H9 (cell line): ENCODE data around the gene CDH23. TPM values are rescaled to one million over a fixed set of nuclear protein-coding genes. Genes with fewer than 3 reads are reported as not detected.

Experiments used
- DNase-seq: peaks from one replicate; pipeline ENCODE4 v3.0.0-alpha.2; 2017
- H2AFZ ChIP-seq: one replicate; pipeline ENCODE4 v1.6.1; 2013; ENCODE audit warnings: mild to moderate bottlenecking, low read length, control low read depth, moderate library complexity
- H2AK5ac ChIP-seq: 2 replicates; pipeline ENCODE4 v1.6.1; 2013; ENCODE audit warnings: low read length, control low read depth, mixed read lengths; ENCODE audit not compliant: insufficient read length
- H2BK120ac ChIP-seq: one replicate; pipeline ENCODE4 v1.6.1; 2013; ENCODE audit warnings: low read depth, mild to moderate bottlenecking, low read length, control low read depth, inconsistent platforms; ENCODE audit not compliant: poor library complexity, severe bottlenecking
- H2BK12ac ChIP-seq: 2 replicates; pipeline ENCODE4 v1.6.1; 2013; ENCODE audit warnings: low read length, control low read depth, mixed read lengths, low read depth; ENCODE audit not compliant: insufficient read length
- H2BK15ac ChIP-seq: 2 replicates; pipeline ENCODE4 v1.6.1; 2013; ENCODE audit warnings: low read depth, low read length, control low read depth
- H2BK20ac ChIP-seq: one replicate; pipeline ENCODE4 v1.6.1; 2013; ENCODE audit warnings: low read depth, mild to moderate bottlenecking, low read length, control low read depth, inconsistent platforms; ENCODE audit not compliant: poor library complexity, severe bottlenecking
- H2BK5ac ChIP-seq: 2 replicates; pipeline ENCODE4 v1.6.1; 2013; ENCODE audit warnings: low read length, control low read depth, mixed read lengths; ENCODE audit not compliant: insufficient read length
- H3K14ac ChIP-seq: 2 replicates; pipeline ENCODE4 v1.6.1; 2013; ENCODE audit warnings: low read length, control low read depth; ENCODE audit not compliant: insufficient read depth
- H3K18ac ChIP-seq: 2 replicates; pipeline ENCODE4 v1.6.1; 2013; ENCODE audit warnings: low read depth, mild to moderate bottlenecking, mixed read lengths, low read length, control low read depth; ENCODE audit not compliant: insufficient read length
- H3K23ac ChIP-seq: 2 replicates; pipeline ENCODE4 v1.6.1; 2013; ENCODE audit warnings: low read length, control low read depth, mixed read lengths, low read depth; ENCODE audit not compliant: insufficient read length
- H3K23me2 ChIP-seq: 2 replicates; pipeline ENCODE4 v1.6.1; 2013; ENCODE audit warnings: low read depth, mild to moderate bottlenecking, mixed read lengths, low read length, control low read depth; ENCODE audit not compliant: insufficient read length, poor library complexity, severe bottlenecking
- H3K27ac ChIP-seq: 2 replicates; pipeline ENCODE4 v1.5.1; 2013; ENCODE audit warnings: low read length, control low read depth, mixed read lengths, low read depth; ENCODE audit not compliant: insufficient read length
- H3K27me3 ChIP-seq: 2 replicates; pipeline ENCODE4 v1.6.1; 2013; ENCODE audit warnings: low read length, control low read depth, inconsistent platforms; ENCODE audit not compliant: insufficient read depth
- H3K4ac ChIP-seq: 2 replicates; pipeline ENCODE4 v1.6.1; 2013; ENCODE audit warnings: low read depth, mild to moderate bottlenecking, control low read depth, inconsistent platforms, low read length, moderate library complexity
- H3K4me1 ChIP-seq: 2 replicates; pipeline ENCODE4 v1.6.1; 2013; ENCODE audit warnings: low read length, control low read depth, inconsistent platforms; ENCODE audit not compliant: insufficient read depth
- H3K4me2 ChIP-seq: 2 replicates; pipeline ENCODE4 v1.6.1; 2013; ENCODE audit warnings: low read length, control low read depth, mixed read lengths; ENCODE audit not compliant: insufficient read length, insufficient read depth
- H3K56ac ChIP-seq: 2 replicates; pipeline ENCODE4 v1.6.1; 2013; ENCODE audit warnings: low read depth, mild to moderate bottlenecking, mixed read lengths, low read length, control low read depth; ENCODE audit not compliant: insufficient read length
- H3K79me1 ChIP-seq: 2 replicates; pipeline ENCODE4 v1.6.1; 2013; ENCODE audit warnings: low read depth, mild to moderate bottlenecking, moderate library complexity, low read length, control low read depth, inconsistent platforms; ENCODE audit not compliant: insufficient read depth, poor library complexity, severe bottlenecking
- H3K79me2 ChIP-seq: 2 replicates; pipeline ENCODE4 v1.6.1; 2013; ENCODE audit warnings: low read length, control low read depth, inconsistent platforms; ENCODE audit not compliant: insufficient read depth
- H3K9ac ChIP-seq: 2 replicates; pipeline ENCODE4 v1.6.1; 2013; ENCODE audit warnings: low read length, control low read depth, mixed read lengths; ENCODE audit not compliant: insufficient read length; ENCODE audit errors: extremely low read depth
- H3K9me3 ChIP-seq: one replicate; pipeline ENCODE4 v1.6.1; 2013; ENCODE audit warnings: low read depth, low read length, inconsistent platforms; ENCODE audit not compliant: control insufficient read depth
- H3T11ph ChIP-seq: one replicate; pipeline ENCODE4 v1.6.1; 2013; ENCODE audit warnings: mild to moderate bottlenecking, low read length, control low read depth, inconsistent platforms
- H4K20me1 ChIP-seq: one replicate; pipeline ENCODE4 v1.6.1; 2013; ENCODE audit not compliant: control insufficient read depth, insufficient read length, insufficient read depth
- H4K5ac ChIP-seq: 2 replicates; pipeline ENCODE4 v1.6.1; 2013; ENCODE audit warnings: low read depth, mild to moderate bottlenecking, mixed read lengths, low read length, control low read depth; ENCODE audit not compliant: insufficient read length
- H4K8ac ChIP-seq: replicated peaks from 2 replicates; pipeline ENCODE4 v1.6.1; 2013; ENCODE audit warnings: low read length, control low read depth, mixed read lengths, low read depth; ENCODE audit not compliant: insufficient read length
- H4K91ac ChIP-seq: 2 replicates; pipeline ENCODE4 v1.6.1; 2013; ENCODE audit warnings: low read depth, mild to moderate bottlenecking, moderate library complexity, mixed read lengths, low read length, control low read depth; ENCODE audit not compliant: insufficient read length
- H3K27ac Mint-ChIP-seq, 3 experiments: 2 replicates in 2 of 3; 3 replicates in 1 of 3; pipeline ENCODE4 v1.8.0; 2020 to 2021; ENCODE audit warnings: mixed read lengths in 3 of 3, mild to moderate bottlenecking in 1 of 3, moderate library complexity in 1 of 3
- H3K27me3 Mint-ChIP-seq: 2 replicates; pipeline ENCODE4 v1.8.0; 2021; ENCODE audit warnings: low read depth, mild to moderate bottlenecking, moderate library complexity, mixed read lengths
- H3K36me3 Mint-ChIP-seq, 3 experiments: 2 replicates in 2 of 3; 3 replicates in 1 of 3; pipeline ENCODE4 v1.8.0; 2020 to 2021; ENCODE audit warnings: low read depth in 3 of 3, mixed read lengths in 3 of 3; ENCODE audit not compliant: insufficient read depth in 1 of 3
- H3K4me1 Mint-ChIP-seq, 2 experiments: 2 replicates each; pipeline ENCODE4 v1.8.0; 2020; ENCODE audit warnings: mixed read lengths in 2 of 2
- H3K4me3 Mint-ChIP-seq, 2 experiments: 2 replicates in 1 of 2; 3 replicates in 1 of 2; pipeline ENCODE4 v1.8.0; 2020 to 2021; ENCODE audit warnings: mild to moderate bottlenecking in 2 of 2, mixed read lengths in 2 of 2, moderate library complexity in 1 of 2
- H3K9me3 Mint-ChIP-seq, 2 experiments: 2 replicates in 1 of 2; 3 replicates in 1 of 2; pipeline ENCODE4 v1.8.0; 2020; ENCODE audit warnings: mild to moderate bottlenecking in 2 of 2, mixed read lengths in 2 of 2, moderate library complexity in 1 of 2
- CTCF ChIP-seq: fragments of 200-600 bp; sonication (generic); conservative IDR thresholded peaks from 3 replicates; pipeline ENCODE4 v1.8.0; 2021; ENCODE audit warnings: antibody characterized with exemption, mild to moderate bottlenecking
- WGBS: extraction: QIAGEN DNeasy Blood & Tissue Kit; methylation state at CpG from one replicate; pipeline ENCODE4 v1.1.7; 2013; ENCODE audit warnings: missing lambda C conversion rate, low lambda C conversion rate, mixed read lengths; ENCODE audit not compliant: insufficient read length; ENCODE audit errors: extremely low coverage; 5-methylcytosine and 5-hydroxymethylcytosine counted together
- microRNA-seq: library from miRNA; unstranded; fragments of <30 nt; microRNA quantifications from one replicate; pipeline ENCODE4, GENCODE V29; 2020; ENCODE audit warnings: borderline microRNAs expressed
- total RNA-seq: library from RNA; stranded (reverse); gene quantifications from 2 replicates; pipeline ENCODE4 v1.2.1, GENCODE V29; 2021

The CDH23 gene
- total RNA-seq, 1 experiment from 2014 or later = 2.1 TPM

GRCh38 chr10:71864911-71865361, 468.2 kb downstream of the CDH23 start:
- Mint-ChIP-seq H3K27me3 (no peaks in the 10 kb centered on the region; the same call in none of the 2 replicates), H3K9me3 (peaks cover 7% of the 10 kb centered on the region in 2 experiments), H3K36me3 (peaks cover 0 to 7% (median 2%) of the 10 kb centered on the region in 3 experiments; a peak in 4 of 7 replicates), H3K4me1 (peaks cover 13 to 19% of the 10 kb centered on the region in 2 experiments), H3K4me3 (no peak overlapping the region), H3K27ac (peak overlapping the region in 1 of 3 experiments; percentile 75; a peak in 2 of 7 replicates)
- Histone ChIP-seq H2AK5ac (no peak overlapping the region), H3K4me1 (no peaks in the 10 kb centered on the region), H2BK12ac (no peak overlapping the region), H3K27me3 (no peaks in the 10 kb centered on the region), H2AFZ (no peak overlapping the region), H3K9ac (no peak overlapping the region), H3K23ac (no peak overlapping the region), H3K23me2 (no peaks in the 10 kb centered on the region), H3K14ac (no peak overlapping the region; the same call in 1 of the 2 replicates), H3K56ac (no peak overlapping the region), H4K91ac (no peak overlapping the region), H3K9me3 (no peaks in the 10 kb centered on the region), H2BK5ac (no peak overlapping the region), H2BK15ac (no peak overlapping the region), H3K4me2 (no peak overlapping the region), H3K27ac (no peak overlapping the region), H3K79me1 (no peaks in the 10 kb centered on the region), H2BK120ac (no peak overlapping the region), H4K20me1 (no peaks in the 10 kb centered on the region), H4K8ac (no peak overlapping the region), H2BK20ac (no peak overlapping the region), H3K18ac (no peak overlapping the region), H3K79me2 (no peaks in the 10 kb centered on the region), H4K5ac (no peak overlapping the region), H3K4ac (no peak overlapping the region), H3T11ph (no peak overlapping the region)
- WGBS = no CpG with 5 or more reads among the region's 5 CpGs
- no peak for DNase-seq
- no peak for TF ChIP-seq CTCF

Small RNA genes within 50 kb of the gene (microRNA-seq; reads per million reads assigned to microRNA genes)
- not detected for gene MIR7152

Other genes starting within 250 kb of the CDH23 start
- gene UNC5B, start 184.3 kb upstream of the CDH23 start, total RNA-seq = 28.4 and 29.7 TPM in 2 replicates
- 9.2 and 10.2 TPM in 2 replicates for gene SLC29A3, start 77.7 kb upstream of the CDH23 start, total RNA-seq